ENCODE results near the gene SPEM2. TPM values are rescaled to one million over a fixed set of nuclear protein-coding genes. Genes with fewer than 3 reads are reported as not detected.

Gene SPEM2
- total RNA-seq, 1 donor from 2014 or later = not detected

DNA sequence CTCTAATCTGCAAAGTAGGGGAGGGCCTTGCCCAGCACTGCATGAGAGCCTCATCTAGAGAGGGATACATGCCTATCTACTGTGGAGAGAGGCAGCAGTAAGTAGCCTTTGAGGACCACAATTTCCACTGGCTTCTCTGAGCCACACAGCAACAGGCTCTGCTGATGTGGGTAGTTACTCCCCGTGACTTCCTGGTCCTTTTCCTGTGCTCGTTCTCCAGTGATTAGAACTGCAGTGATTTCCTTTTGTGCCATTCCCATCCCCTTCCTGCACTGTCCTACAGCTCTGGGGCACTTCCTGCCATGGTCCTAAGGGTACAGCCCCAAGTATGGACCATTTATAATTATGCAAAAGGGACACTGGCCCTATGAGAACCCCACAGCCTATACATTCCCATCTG is 34.1 kb upstream of the SPEM2 start:
- no peak for TF ChIP-seq CTCF (conservative IDR thresholded peaks at IDR 0.05)
- Mint-ChIP-seq H3K36me3 (peaks cover 11% of the 10 kb centered on the region), H3K27me3 (no peaks in the 10 kb centered on the region), H3K4me3 (no peak overlapping the region), H3K27ac (no peak overlapping the region), H3K4me1 (ENCODE audit: unreplicated experiment) (peaks cover 5% of the 10 kb centered on the region), H3K9me3 (no peaks in the 10 kb centered on the region)
- no peak for DNase-seq (ENCODE audit: extremely low spot score, unreplicated experiment)

DNA sequence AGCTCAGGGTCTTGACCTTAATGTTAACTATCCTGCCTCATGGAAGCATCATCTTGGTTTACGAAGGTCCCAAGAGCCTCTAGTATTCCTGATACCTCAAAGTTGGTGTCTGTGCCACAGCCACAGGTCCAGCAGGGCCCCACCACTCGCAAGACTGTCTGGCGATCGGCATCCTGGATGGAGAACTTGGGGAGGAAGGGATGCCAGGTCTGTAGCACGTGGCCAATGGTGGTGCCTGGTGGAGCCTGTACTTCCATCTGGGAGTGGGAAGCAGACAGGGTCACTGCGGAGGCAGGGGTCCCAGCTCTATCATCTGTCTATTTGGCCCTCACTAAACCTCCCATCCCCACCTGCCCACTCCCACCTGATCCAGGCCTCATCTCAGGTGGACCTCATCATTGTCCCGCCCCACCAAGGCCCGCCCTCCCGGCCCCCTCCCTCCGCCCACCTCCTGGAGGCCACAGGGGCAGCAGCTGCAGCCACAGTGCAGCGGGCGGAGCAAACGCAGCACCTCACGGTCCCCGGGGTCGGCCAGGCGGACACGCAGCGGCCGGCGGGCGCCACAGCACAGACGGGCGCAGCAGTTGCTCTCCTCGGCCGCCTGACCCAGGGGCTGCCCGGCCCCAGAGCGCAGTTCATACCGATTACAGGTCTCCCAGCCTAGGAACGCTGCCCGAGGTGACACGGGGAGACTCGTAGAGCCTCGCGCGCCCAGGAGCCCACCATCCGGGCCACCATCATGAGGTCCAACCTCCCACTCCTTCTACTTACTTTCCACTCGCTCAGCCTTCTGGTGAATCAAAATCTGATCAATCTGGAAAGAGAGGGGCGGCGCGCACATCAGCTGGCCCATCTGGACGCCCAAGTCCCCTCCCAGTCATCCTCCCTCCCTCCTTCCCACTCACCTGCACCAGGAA is 32.5 kb upstream of the SPEM2 start:
- H3K27ac Mint-ChIP-seq = no peak overlapping the region
- peaks cover 11% of the 10 kb centered on the region for H3K36me3 Mint-ChIP-seq
- no peak for DNase-seq (ENCODE audit: extremely low spot score, unreplicated experiment)
- H3K27me3 Mint-ChIP-seq = no peaks in the 10 kb centered on the region
- H3K9me3 Mint-ChIP-seq = no peaks in the 10 kb centered on the region
- peak overlapping the region; percentile 91 for H3K4me3 Mint-ChIP-seq
- no peak for TF ChIP-seq CTCF (conservative IDR thresholded peaks at IDR 0.05)
- H3K4me1 Mint-ChIP-seq (ENCODE audit: unreplicated experiment) = peaks cover 5% of the 10 kb centered on the region

DNA sequence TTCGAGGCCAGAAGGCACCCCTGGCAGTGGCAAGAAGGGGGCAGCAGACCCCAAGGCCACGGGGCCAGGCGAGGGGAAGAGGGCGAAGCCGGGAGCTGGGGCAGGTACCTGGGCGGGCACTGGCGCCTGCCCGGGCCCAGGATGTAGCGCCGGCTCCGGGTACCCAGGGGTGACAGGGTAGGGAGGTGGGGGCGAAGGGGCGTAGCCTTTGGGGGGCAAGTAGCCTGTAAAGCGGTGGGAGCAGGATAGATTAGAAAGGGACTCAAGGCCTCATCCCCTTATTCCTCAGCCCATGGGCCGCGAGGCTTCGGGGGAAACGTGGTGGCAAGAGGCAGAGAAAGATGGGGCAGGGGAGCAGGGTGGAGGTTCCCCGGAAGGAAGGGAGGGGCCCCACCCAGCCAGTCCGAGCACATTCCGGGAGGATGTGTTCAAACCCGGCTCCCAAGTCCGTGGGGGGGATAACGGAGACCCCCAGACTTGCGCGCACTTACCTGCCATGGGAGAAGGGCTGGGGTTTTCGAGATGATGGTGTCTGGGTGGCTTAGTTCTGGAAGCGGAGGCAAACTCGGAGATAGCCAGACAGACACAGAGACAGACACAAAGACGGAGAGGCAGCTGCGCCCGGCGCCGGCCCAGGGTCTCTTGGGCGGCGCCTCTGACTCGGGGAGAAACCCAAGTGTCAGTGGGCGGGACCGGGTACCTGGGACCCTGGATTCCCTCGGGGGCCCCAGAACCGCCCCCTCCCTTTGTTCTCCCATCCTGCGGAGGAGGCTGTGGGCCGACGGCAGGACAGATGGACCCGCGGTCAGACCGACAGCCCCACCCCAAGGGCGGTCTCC is 31.6 kb upstream of the SPEM2 start:
- H3K9me3 Mint-ChIP-seq = no peaks in the 10 kb centered on the region
- H3K4me1 Mint-ChIP-seq (ENCODE audit: unreplicated experiment) = peaks cover 5% of the 10 kb centered on the region
- no peaks in the 10 kb centered on the region for H3K27me3 Mint-ChIP-seq
- no peak for DNase-seq (ENCODE audit: extremely low spot score, unreplicated experiment)
- peaks cover 11% of the 10 kb centered on the region for H3K36me3 Mint-ChIP-seq
- TF ChIP-seq CTCF (conservative IDR thresholded peaks at IDR 0.05) = peak; percentile 35
- peak overlapping the region; percentile 77 for H3K27ac Mint-ChIP-seq
- H3K4me3 Mint-ChIP-seq = peak overlapping the region; percentile 91

- peak; percentile 90 for DNase-seq (ENCODE audit: extremely low spot score, unreplicated experiment)
- peak; percentile 76 for TF ChIP-seq CTCF (conservative IDR thresholded peaks at IDR 0.05)
- Mint-ChIP-seq H3K9me3 (no peaks in the 10 kb centered on the region), H3K4me3 (peak within 1 kb of the TSS; percentile 96), H3K27me3 (no peaks in the 10 kb centered on the region), H3K36me3 (peaks cover 5% of the 10 kb centered on the region), H3K4me1 (ENCODE audit: unreplicated experiment) (peaks cover 6% of the 10 kb centered on the region), H3K27ac (peak within 1 kb of the TSS; percentile 89)
Observed at GRCh38 chr17:7394452-7395191, 30.8 kb upstream of the SPEM2 start, which contains the start of gene PLSCR3. Gene PLSCR3 (minus strand): TSS chr17:7394525. CDS start chr17:7394110, 415 bp downstream.

GRCh38 chr17:7396147-7396546 is 29.3 kb upstream of the SPEM2 start:
- H3K4me3 Mint-ChIP-seq = peak overlapping the region; percentile 66
- no peak for TF ChIP-seq CTCF (conservative IDR thresholded peaks at IDR 0.05)
- no peaks in the 10 kb centered on the region for H3K36me3 Mint-ChIP-seq
- H3K4me1 Mint-ChIP-seq (ENCODE audit: unreplicated experiment) = peaks cover 9% of the 10 kb centered on the region
- no peak for DNase-seq (ENCODE audit: extremely low spot score, unreplicated experiment)
- H3K27ac Mint-ChIP-seq = no peak overlapping the region
- no peaks in the 10 kb centered on the region for H3K27me3 Mint-ChIP-seq
- no peaks in the 10 kb centered on the region for H3K9me3 Mint-ChIP-seq

Measured in type B pancreatic cell (in vitro differentiated cells).